ENCODE data around the gene MTHFD2L. TPM values are rescaled to one million over a fixed set of nuclear protein-coding genes. Genes with fewer than 3 reads are reported as not detected.
"Not testable (repeated sequence)": the region's sequence is repeated elsewhere in the genome, so short reads cannot be mapped to it uniquely, and the experiment has no call there.

The MTHFD2L gene
- total RNA-seq, 1 donor from 2014 or later: 14.6 TPM

DNA sequence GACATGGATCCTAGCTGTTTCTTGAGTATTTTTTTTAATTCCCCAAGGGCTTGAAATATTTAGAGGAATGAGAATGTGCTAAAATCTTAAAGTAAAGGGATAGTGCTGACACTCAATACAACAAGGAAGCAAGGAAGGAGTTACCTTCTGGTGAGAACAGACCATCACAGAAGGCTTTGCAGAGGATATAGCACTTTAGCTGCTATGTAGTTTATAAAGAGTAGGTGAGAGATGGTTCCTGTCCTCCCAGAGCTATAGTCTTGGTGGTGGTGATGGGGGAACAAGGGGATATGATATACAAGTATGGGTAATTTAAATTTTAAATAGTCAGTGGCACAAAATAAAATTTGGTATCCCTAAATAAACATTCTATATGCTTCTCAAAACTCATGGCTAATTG, 47.6 kb downstream of the MTHFD2L start:
- H3K27ac Mint-ChIP-seq: peak overlapping the region; percentile 73
- TF ChIP-seq, protein P1, sequence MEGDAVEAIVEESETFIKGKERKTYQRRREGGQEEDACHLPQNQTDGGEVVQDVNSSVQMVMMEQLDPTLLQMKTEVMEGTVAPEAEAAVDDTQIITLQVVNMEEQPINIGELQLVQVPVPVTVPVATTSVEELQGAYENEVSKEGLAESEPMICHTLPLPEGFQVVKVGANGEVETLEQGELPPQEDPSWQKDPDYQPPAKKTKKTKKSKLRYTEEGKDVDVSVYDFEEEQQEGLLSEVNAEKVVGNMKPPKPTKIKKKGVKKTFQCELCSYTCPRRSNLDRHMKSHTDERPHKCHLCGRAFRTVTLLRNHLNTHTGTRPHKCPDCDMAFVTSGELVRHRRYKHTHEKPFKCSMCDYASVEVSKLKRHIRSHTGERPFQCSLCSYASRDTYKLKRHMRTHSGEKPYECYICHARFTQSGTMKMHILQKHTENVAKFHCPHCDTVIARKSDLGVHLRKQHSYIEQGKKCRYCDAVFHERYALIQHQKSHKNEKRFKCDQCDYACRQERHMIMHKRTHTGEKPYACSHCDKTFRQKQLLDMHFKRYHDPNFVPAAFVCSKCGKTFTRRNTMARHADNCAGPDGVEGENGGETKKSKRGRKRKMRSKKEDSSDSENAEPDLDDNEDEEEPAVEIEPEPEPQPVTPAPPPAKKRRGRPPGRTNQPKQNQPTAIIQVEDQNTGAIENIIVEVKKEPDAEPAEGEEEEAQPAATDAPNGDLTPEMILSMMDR (conservative IDR thresholded peaks at IDR 0.05): no peak
- no peak for DNase-seq (ENCODE audit: extremely low spot score, unreplicated experiment)
- no peaks in the 10 kb centered on the region for H3K9me3 Mint-ChIP-seq
- H3K36me3 Mint-ChIP-seq: peaks cover 13% of the 10 kb centered on the region
- peaks cover 23% of the 10 kb centered on the region for H3K4me1 Mint-ChIP-seq (ENCODE audit: unreplicated experiment)
- peaks cover 2% of the 10 kb centered on the region for H3K27me3 Mint-ChIP-seq
- no peak overlapping the region for H3K4me3 Mint-ChIP-seq

DNA sequence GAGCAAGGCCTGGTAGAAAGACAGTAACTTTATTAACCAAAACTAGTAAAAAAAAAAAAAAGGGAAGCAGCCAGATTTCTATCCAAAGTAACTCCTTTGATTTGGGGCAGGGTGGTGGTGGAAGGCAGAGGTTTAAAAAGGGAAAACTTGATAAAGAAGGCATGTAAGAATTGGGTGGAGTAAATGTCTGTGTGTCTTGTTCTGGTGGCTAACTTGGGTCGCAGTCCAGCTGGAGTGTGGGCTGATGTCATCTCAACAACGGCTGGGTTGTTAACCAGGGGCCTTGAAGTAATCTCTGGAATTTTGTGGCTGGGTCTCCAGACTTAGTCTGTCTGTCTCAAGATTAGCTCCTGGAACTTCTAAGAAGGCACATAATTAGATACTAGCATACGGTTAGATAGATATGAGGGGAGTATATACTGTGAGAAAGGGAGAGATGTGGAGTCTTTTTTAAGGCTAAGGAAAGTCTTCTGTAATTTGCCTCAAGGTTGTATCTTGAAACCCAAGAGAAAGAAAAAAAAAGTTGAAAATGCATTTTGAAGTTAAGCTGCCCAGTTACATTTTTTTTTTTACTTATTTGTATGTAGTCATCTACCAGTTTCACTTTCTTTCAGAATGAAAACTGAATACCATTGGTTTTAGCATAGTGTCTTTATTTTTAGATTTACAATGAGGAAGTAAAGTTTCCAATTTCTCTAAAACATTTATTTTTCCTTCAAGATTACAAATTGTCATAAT, 48.3 kb downstream of the MTHFD2L start:
- H3K36me3 Mint-ChIP-seq: peaks cover 20% of the 10 kb centered on the region
- DNase-seq (ENCODE audit: extremely low spot score, unreplicated experiment): no peak
- peak overlapping the region; percentile 73 for H3K27ac Mint-ChIP-seq
- peaks cover 23% of the 10 kb centered on the region for H3K4me1 Mint-ChIP-seq (ENCODE audit: unreplicated experiment)
- H3K4me3 Mint-ChIP-seq: no peak overlapping the region
- no peaks in the 10 kb centered on the region for H3K9me3 Mint-ChIP-seq
- TF ChIP-seq, protein P1 (conservative IDR thresholded peaks at IDR 0.05): no peak
- H3K27me3 Mint-ChIP-seq: peaks cover 2% of the 10 kb centered on the region

DNA sequence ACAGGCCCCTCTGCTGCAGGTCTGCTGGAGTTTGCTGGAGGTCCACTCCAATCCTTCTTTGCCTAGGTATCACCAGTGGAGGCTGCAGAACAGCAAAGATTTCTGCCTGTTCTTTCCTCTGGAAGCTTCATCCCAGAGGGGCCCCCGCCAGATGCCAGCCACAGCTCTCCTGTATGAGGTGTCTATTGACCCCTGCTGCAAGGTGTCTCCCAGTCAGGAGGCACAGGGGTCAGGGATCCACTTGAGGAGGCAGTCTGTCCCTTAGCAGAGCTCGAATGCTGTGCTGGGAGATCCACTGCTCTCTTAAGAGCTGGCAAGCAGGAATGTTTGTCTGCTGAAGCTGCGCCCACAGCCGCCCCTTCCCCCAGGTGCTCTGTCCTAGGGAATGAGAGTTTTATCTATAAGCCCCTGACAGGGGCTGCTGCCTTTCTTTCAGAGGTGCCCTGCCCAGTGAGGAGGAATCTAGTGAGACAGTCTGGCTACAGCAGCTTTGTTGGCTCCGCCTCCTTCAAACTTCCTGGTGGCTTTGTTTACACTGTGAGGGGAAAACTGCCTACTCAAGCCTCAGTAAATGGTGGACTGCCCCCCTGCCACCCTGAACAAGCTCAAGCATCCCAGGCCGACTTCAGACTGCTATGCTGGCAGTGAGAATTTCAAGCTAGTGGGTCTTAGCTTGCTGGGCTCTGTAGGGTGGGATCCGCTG, 56.7 kb downstream of the MTHFD2L start:
- not testable (repeated sequence) for H3K4me1 Mint-ChIP-seq (ENCODE audit: unreplicated experiment); H3K4me3 Mint-ChIP-seq; H3K27ac Mint-ChIP-seq; H3K27me3 Mint-ChIP-seq; DNase-seq (ENCODE audit: extremely low spot score, unreplicated experiment)
- Mint-ChIP-seq H3K36me3 (peaks cover 26% of the 10 kb centered on the region), H3K9me3 (peaks cover 11% of the 10 kb centered on the region)

DNA sequence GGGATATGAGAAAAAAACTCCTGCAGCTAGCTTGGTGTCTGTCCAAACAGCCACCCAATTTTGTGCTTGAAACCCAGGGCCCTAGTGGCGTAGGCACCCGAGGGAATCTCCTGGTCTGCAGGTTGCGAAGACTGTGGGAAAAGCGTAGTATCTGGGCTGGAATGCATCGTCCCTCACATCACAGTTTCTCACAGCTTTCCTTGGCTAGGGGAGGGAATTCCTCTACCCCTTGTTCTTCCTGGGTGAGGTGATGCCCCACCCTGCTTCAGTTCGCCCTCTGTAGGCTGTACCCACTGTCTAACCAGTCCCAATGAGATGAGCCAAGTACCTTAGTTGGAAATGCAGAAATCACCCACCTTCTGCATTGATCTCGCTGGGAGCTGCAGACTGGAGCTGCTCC, 57.3 kb downstream of the MTHFD2L start:
- H3K4me3 Mint-ChIP-seq; H3K27ac Mint-ChIP-seq; H3K27me3 Mint-ChIP-seq; DNase-seq (ENCODE audit: extremely low spot score, unreplicated experiment); H3K4me1 Mint-ChIP-seq (ENCODE audit: unreplicated experiment): not testable (repeated sequence)
- Mint-ChIP-seq H3K36me3 (peaks cover 25% of the 10 kb centered on the region), H3K9me3 (peaks cover 11% of the 10 kb centered on the region)

DNA sequence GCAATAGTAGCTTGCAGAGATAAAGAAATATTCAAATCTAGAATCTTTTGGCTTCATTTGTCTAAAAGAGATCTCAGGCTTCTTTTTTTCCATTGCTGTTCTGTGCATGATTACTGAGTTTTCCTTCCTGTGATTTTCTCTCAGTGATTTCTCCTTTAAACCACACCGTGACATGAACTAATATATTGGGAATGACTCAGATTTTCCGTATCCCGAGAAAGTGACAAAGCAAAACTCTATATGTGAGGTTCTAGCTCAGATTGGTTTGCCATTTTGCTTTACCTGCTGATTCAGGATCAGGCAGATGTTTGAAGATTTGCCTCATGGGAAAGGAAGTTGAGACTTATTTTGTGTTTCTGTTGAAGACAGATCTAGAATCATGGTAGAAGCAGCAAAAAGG, 59.4 kb downstream of the MTHFD2L start:
- H3K27ac Mint-ChIP-seq: peak overlapping the region; percentile 40
- peaks cover 17% of the 10 kb centered on the region for H3K36me3 Mint-ChIP-seq
- H3K27me3 Mint-ChIP-seq: no peaks in the 10 kb centered on the region
- H3K9me3 Mint-ChIP-seq: peaks cover 11% of the 10 kb centered on the region
- no peak for DNase-seq (ENCODE audit: extremely low spot score, unreplicated experiment)
- H3K4me1 Mint-ChIP-seq (ENCODE audit: unreplicated experiment): peaks cover 4% of the 10 kb centered on the region
- TF ChIP-seq, protein P1 (conservative IDR thresholded peaks at IDR 0.05): no peak
- H3K4me3 Mint-ChIP-seq: no peak overlapping the region

DNA sequence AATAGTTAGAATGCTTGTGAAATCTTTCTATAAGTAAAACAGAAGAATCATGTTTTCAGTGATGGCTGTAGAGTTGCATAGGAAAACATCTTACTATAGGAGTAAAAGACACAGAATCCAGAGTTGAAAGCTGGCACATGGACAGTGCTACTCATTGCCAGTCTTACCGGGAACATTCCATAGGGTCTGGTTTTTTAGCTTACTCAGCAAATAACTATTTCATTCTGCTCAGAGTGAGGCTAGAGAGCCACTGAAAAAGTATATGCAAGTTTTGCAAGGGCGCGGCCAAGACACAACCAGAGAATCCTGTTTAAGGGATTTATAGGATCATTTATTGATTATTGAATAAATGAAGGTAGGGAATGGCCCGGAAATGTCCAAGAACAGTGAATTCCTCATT, 60.3 kb downstream of the MTHFD2L start:
- TF ChIP-seq, protein P1 (conservative IDR thresholded peaks at IDR 0.05): no peak
- Mint-ChIP-seq H3K4me1 (ENCODE audit: unreplicated experiment) (peaks cover 4% of the 10 kb centered on the region), H3K4me3 (no peak overlapping the region), H3K27ac (peak overlapping the region; percentile 40), H3K9me3 (peaks cover 11% of the 10 kb centered on the region), H3K27me3 (no peaks in the 10 kb centered on the region), H3K36me3 (peaks cover 13% of the 10 kb centered on the region)
- no peak for DNase-seq (ENCODE audit: extremely low spot score, unreplicated experiment)

All from type B pancreatic cell (in vitro differentiated cells).